SK-N-DZ (cell line): Measurements from ENCODE around the gene ACTR6. TPM values are rescaled to one million over a fixed set of nuclear protein-coding genes. Genes with fewer than 3 reads are reported as not detected.
"Not testable (repeated sequence)": the region's sequence is repeated elsewhere in the genome, so short reads cannot be mapped to it uniquely, and the experiment has no call there.

Experiments
- DNase-seq: peaks from one replicate; pipeline ENCODE4 v3.0.0-alpha.2; 2015; ENCODE audit warnings: low spot score
- polyA plus RNA-seq, 2 experiments: library from polyadenylated mRNA; depleted of rRNA; stranded (reverse); fragments of >200 nt; gene quantifications; 2 replicates each; pipeline ENCODE4 v1.2.3, GENCODE V29; 2014

Gene ACTR6
- polyA plus RNA-seq (2014; cell fraction: cytosol; rRNA removed) = 63.2 and 71.9 TPM in 2 replicates
- 44.6 and 76.2 TPM in 2 replicates for polyA plus RNA-seq (2014; cell fraction: nucleus; rRNA removed)

DNA sequence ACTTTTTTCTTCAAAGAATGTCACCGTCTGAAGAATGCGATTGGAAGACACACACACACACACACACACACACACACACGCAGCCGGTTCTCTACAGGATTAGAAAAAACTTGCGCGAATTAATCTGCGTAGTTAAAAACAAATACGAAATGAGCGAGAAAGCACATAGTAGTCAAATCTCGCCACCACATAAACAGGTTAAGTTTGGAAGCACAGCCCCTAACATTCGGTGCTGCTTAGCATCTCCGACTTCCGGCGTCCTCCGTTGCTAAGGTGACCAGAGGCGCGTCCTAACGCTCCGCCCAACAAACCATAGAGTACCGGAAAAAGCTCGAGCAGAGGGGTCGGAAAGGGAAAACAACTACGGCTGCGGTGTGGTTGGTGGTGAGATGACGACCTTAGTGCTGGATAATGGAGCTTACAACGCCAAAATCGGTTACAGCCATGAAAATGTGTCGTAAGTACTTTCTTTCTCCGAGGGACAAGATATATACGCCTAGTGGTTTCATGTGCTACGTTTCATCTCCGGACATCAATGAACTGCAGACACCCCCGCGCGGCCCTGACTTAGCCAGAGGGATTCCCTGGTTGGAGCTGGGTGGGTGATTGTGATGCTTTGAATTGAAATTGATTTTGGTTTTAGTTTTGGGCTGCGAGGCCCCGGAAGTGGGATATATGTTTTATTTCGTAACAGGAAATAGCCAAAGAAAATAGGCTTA, at the start of gene ACTR6:
Gene ACTR6 (plus strand): TSS at position 353 of the 719 bp plus-strand sequence. CDS start 37 bp downstream, at position 390.
- DNase-seq = peak; percentile 95

DNA sequence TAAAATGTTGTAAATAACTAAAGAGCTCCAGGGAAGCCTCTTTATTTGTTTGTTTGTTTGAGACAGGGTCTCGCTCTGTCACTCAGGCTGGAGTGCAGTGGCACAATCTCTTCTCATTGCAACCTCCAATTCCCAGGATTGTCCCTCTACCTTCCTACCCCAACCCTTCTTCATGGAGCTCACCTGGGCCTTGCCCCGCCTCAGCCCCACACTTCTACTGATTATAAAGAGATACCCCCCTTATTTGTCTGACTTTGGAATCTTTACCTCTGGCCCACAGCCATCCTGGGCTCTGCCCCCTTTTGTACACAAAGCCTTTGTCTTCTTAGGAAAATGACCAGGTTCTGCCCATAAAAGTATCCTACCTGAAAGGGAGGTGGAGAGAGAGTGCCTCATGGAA, 48.8 kb upstream of the ACTR6 start:
- no peak for DNase-seq

DNA sequence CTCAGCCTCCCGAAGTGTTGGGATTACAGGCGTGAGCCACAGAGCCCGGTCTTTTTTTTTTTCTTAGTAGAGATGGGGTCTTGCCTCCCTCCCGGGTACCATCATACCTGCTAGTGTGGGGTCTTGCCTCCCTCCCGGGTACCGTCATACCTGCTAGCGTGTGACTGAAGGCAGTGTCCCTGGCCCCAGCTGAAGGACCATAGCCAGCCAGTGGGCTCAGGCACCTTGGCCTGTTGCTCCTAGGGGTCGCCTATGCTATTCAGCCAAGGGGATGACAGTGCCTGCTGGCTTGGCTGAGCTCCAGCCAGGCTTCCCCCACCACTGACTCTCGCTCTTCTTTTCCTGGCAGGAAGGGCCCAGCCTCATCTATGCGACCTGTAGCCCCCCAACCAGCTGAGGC, 47.5 kb upstream of the ACTR6 start:
- no peak for DNase-seq

DNA sequence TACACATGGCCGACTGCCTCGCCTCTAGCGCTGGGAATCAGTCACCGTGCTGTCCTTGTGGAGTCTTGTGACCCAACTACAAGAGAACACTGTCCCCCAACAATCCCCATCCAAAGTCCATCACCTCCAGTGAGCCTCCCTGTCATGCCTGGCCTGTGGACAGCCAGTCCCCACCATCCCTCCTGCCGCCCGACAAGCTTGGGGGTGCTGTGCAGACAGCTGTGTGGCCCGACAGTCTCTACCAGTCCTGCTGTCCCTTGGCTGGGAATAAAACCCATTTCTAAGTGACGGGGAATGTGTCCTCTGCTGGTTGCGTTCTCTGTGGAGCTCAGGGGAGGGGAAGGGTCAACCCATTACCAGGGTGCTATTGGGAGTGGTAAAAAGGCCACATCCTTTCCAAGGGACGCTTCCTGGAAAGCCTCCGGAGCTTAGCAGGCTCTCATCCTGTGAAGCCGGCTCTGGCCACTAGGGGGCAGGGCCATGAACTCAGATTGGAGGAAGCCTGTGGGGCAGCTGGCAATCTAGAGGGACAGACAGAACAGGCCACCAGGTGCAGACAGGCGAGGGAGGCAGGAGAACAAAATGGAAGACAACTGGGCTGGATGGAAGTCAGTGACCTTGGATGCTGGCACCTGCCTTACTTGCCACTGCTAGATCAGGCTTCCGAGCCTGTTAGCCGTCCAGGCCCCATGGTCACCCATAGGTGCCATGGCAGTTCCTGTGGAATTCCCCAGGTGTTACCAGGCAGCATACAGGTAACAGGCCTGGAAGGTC, 46.0 kb upstream of the ACTR6 start:
- DNase-seq = peak; percentile 75

DNA sequence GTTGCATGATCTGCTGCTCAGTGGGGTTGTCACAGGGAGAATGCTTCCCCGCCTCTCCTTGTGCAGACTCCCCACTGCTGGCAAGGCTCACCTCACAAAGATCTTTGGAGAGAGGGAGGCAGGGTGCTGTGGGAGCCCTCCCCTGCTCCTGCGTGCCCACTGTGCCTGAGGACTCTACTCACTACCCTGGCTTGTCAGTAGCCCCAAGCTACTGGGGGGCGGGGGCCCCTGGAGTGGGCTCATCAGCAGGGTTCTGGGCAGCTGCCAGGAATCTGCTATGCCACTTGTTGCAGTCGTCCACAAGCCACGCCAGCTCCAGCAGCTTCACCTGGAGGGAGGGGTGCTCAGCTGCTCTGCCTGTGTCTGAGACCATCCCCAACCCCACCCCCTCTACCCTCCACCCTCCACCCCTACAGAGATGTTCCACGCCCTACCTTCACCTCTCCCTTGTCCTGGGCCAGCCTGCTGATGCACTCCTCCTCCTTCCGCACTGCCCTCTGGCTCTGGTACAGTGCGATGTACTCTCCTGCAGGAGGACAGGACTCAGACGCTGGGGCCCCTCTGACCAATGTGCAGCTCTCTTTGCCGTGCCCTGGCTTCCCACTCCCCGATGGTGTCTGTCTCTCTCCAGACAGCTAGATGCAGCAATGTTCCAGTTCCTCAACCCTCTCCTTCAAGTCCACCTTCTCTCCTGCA, 43.7 kb upstream of the ACTR6 start:
- DNase-seq = no peak

DNA sequence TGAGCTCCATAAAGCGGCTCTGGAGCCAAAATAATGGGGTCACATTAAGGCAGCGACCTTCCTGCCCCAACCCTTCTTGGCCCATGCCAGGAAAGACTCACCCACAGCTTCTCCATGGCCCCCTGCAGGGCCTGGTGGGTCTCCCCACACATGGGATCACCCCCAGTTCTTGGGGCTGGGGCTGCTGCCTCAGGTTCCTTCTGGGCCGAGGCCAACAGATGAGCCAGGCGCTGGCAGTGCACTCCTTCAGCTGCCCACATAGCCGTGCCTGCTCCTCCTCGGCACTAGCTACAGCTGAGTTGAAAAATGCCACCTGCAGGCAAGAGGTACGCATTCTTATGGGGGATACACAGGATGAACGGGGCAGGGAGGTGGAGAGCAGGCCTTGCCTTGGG, 43.2 kb upstream of the ACTR6 start:
- DNase-seq = no peak

DNA sequence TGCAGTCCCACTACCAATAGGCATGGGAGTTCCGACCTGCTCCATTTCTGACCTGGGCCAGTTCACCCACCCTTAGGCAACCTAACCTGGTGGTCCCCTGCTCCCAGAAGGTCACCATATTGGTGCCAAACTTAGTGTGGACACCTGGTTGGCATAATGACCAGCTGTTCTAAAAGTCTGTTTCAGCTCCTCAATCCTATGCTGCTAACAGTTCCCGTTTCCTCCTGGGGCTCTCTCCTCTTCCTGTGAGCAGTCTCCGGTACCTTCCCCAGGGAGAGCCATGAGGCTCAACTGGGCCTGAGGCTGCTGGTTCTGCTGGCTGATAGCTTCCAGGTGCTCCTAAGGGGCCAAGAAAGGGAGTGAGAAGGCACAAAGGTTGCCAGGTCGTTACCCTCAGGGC, 42.1 kb upstream of the ACTR6 start:
- no peak for DNase-seq

DNA sequence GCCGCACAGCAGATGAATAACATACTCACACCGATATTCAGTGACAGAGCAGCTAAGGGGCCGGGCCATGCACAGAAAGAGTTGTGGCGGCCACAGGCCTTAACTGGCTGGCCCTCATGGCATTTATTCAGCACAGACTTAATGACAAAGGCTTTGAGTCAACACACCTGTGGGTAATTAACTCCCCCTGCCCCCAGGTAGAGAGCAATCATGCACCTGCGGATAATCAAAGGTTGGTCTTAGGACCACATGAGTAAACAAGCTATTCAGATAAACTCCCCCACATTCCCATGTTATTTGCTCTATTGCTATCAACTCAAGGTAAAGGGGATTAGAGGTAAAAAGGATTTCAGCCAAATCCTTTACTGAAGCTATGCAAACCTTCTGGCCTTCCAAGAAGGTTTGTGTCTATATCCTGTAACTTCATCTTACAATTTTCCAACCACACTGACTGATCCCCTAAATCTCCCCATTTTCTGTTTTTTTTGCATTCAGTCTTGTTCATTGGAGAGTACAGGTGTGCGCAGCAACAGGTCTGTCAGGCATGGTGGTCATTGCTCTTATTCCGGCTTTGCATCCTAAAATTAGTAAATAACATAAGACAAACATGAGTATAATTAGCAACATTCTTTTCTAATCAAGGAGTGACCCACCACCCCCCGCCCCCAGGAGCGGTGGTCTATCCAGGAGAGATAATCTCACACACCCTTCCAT, 41.1 kb upstream of the ACTR6 start:
- DNase-seq = no peak

DNA sequence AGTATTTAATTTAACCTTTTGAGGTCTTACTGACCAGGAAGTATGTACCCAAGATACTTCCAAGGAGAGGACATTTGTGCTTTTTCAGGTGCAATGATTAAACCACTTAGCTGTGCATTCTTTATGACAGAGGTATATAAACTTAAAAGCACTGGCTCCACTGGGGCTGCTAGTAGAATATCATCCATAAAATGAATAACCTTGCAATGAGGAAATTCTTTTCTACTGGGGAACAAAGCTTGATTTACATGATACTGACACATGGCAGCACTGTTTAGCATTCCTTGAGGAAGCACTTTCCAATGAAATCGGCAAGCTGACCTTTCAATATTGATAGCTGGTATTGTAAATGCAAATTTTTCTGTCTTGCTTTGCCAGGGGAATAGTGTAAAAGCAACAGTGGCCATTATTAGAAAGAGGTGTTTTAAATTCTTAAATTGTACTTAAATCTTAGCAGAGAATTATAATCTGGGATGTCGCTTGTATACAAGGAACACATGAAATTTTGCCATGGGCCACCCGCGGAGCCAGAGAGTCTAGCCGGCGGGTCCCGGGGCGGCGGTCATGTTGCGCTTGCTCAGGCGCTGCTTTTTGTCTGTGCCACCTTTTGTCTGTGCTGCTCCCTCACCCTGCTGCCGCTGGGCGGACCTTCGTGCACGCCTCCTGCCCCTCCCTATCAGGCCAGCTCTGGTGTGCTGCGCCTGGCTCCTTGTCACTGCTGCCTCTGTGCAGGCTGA, 37.0 kb upstream of the ACTR6 start:
- peak; percentile 89 for DNase-seq

DNA sequence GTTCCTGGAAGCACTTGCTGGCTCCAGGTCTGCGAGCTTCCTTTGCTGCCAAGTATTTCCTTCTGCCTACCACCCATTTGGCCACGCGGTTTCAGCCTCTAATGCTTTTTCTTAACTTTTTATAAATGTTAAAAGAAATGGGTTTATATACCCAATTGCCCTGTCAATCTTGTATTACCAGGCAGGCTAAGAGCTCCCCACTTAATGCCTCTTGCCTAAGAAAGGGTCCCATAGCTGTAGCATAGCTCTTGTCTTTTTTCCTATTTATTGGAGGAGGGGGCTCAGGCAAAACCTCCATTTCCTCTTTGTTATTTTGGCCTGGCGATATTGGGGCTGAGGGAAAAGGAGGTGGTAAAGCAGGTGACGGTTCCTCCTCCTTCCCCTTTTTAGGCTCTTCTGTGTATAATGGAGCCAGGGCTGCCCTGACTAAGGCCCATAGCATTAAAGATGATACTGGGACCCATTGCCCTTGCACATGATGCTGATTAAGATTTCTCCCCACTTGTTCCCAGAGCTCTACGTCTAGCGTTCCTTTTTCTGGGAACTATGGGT, 36.4 kb upstream of the ACTR6 start:
- DNase-seq = no peak

DNA sequence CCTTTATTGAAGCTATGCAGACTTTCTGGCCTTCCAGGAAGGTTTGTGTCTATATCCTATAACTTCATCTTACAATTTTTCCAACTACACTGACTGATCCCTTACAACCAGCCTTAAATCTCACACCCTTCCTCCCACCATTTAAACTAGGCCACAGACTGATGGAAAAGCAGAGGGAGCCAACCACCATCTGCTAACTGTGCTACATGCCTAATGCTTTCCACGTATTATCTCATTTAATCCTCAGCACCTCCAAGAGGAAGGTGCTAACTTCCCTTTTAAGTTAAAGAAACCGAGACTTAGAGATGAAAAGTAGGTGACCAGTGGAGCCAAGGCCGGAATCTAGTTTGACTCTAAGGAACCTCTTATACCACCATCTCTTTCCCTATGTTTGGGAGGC, 35.3 kb upstream of the ACTR6 start:
- DNase-seq = no peak

DNA sequence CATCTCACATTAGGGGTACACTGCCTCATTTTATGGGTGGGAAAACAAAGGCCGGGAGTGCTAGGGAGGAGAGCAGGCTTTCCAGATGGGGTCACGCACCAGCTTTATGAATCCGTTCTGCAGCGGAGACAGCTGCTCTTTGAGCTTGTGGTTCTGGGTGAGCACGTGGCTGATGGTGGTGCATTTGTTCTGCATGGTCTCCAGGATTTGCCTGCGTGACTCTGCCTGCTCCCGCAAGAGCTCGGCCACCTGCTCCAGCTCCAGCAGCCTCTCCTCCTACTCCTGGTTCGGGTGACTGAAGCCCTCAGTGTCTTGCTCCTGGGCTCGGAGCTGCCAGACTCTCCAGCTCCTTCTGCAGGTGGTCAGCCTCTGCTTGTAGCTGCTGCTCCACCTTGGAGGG, 34.4 kb upstream of the ACTR6 start:
- DNase-seq = no peak

DNA sequence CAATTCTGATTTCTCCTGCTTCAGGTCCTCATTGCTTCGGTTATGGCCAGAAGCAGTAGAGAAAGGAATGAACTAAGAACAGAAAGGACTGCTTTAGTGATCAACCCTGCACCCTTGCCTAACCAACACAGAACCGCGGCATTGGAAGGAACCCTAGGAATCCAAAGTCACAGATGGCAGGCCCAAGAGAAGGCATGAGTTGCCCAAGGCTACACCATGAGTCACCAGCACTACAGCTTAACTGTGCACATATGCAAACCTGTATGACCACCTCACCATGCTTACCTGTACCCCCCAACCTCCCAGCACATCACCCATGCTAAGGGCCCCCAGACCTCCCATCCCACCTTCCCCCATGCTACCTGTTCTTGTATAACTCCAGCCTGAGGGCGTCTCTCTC, 32.1 kb upstream of the ACTR6 start:
- DNase-seq = no peak

DNA sequence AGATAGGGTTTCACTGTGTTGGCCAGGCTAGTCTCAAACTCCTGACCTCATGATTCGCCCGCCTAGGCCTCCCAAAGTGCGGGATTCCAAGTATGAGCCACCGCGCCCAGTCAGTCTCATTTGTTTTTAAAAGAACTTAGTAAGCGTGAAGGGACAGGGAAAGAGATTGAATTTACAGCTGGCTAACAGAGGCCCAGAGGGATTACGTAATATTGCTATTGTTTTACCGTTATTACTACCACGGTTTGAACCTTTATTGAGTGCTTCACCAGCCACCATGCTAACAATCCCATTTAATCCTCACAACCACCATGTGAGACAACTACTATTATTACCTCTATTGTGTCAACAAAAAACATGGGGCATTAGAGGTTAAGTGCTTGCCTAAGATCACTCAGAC, 31.3 kb upstream of the ACTR6 start:
- no peak for DNase-seq

DNA sequence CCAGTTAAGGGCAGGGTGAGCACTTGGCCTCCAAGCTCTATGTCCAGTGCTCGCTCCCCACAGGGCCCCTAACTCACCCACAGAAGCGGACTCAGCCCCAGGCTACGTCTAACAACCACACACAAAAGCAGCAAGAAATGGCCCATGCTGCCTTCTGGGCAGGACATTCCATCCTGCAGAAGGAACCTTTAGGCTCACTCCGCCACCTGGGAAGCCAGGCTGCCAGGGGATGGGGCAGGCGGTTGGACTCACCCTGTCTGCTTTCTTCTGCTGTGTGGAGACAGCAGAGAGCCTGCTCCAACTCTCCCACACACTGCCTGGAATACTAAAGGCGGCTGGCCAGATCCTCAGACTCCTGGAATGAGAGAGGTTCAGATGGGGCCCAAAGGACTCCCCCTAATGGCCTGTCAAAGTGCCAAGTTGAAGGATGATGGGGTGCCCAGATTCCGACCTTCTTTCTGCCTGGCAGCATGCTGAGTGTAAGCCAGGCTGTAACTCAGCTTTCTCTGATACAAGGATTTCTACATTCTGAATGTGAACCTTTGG, 30.2 kb upstream of the ACTR6 start:
- DNase-seq = no peak

DNA sequence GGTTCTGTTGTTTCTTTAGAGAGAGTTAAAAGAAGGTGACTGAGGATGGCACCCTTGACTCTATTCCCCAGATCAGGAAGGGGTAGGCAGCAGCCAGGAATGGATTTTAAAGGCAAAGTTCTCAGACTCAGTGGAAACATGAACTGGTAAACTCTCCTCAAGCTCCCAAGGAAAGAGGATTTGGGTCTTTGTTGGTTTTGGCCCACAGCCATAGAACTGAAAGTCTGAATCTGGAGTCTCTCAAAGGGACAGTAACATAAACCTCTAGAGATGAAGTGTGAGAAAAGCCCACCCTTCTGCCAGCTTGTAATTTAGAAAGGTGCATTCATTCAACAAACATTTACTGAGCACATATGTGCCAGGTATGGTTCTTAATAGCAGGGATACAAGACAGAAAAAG, 29.4 kb upstream of the ACTR6 start:
- no peak for DNase-seq

DNA sequence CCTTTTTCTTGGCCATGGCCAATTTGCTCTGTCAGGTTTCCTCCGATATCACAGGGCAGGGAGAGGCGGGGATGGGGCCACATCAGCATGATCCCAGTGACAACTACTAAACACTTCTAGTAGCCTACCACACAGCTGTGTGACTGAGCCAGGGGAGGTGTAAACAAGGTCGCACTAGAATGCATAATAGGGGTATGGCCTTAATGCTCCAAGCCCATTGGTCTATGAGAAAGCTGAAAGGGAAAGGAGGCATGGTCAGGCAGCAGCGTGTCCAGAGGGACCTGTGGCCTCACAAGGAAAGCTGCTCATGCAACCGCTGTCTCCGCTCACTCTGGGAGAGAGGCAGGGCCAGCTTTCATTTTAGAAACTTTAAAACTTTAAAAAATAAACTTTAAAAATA, 27.5 kb upstream of the ACTR6 start:
- DNase-seq = no peak

DNA sequence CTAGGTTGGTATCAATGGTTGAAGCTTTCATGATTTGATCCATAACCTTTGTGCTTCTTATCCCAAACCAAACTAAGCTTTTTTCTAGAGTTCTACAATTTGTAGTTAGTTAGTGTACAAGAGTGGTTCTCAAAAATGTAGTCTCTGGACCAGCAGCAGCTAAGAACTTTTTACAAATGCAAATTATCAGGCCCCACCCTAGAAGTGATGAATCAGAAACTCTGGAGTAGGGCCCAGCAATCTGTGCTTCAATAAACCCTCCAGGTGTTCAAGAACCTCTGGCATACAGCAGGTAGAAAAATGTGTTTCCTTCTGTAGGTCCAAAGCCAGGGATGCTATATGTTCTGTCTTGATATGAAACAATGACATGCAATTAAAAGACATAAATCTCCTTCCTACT, 26.1 kb upstream of the ACTR6 start:
- no peak for DNase-seq

DNA sequence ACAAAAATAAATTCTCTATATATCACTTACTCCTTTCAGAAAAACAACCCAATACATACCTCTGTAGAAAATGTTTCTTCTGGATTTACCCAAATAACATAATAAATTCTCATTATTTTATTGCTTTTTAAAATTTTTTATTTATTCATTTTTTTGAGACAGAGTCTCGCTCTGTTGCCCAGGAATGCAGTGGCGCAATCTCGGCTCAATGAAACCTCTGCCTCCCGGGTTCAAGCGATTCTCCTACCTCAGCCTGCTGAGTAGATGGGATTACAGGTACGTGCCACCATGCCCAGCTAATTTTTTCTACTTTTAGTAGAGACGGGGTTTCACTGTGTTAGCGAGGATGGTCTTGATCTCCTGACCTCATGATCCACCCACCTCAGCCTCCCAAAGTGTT, 24.1 kb upstream of the ACTR6 start:
- DNase-seq = not testable (repeated sequence)

DNA sequence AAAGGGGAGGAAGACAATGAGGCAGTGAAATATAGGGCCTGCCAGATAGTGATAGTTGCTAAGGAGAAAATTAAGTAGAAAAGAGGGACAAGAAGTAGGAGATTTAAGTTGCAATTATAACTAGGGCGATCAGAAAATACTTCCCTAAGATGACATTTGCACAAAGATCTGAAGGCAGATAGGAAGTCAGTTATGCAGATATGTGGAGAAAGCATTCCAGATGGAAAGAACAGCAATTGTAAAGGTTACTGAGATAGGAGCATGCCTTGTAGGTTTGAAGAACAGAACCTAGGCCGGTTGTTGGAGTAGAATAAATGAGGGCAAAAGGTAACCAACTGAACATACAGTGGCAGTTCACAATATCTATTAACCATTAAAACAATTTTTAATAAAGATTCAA, 21.4 kb upstream of the ACTR6 start:
- no peak for DNase-seq
